MV-4-11 (cell line): ENCODE data around the gene HOXD11.

Source experiments
- DNase-seq: peaks from one replicate; lab custom pipeline; 2025; lab: John Stamatoyannopoulos, UW

The HOXD11 gene

GRCh38 chr2:176106581-176107539 is at the start of gene HOXD11:
HOXD11 (plus strand) TSS chr2:176107280; CDS start chr2:176107356, 76 bp downstream.
- DNase-seq, result no peak

GRCh38 chr2:176063958-176064357 is 43.1 kb upstream of the HOXD11 start:
- peak; percentile 11 for DNase-seq

GRCh38 chr2:176066645-176067588 is 40.2 kb upstream of the HOXD11 start:
- DNase-seq, result no peak

- DNase-seq, result no peak
Observed at GRCh38 chr2:176067589-176068418, 39.3 kb upstream of the HOXD11 start.

- no peak for DNase-seq
Observed at GRCh38 chr2:176068419-176068832, 38.7 kb upstream of the HOXD11 start.

GRCh38 chr2:176071330-176072291 is 35.5 kb upstream of the HOXD11 start:
- DNase-seq, result no peak

- no peak for DNase-seq
Observed at GRCh38 chr2:176072292-176072669, 34.8 kb upstream of the HOXD11 start.

- no peak for DNase-seq
Observed at GRCh38 chr2:176072951-176073904, 33.9 kb upstream of the HOXD11 start.

- no peak for DNase-seq
Observed at GRCh38 chr2:176074919-176075425, 32.1 kb upstream of the HOXD11 start.

- no peak for DNase-seq
Observed at GRCh38 chr2:176075481-176075880, 31.6 kb upstream of the HOXD11 start.

GRCh38 chr2:176076063-176076462 is 31.0 kb upstream of the HOXD11 start:
- no peak for DNase-seq

- DNase-seq, result no peak
Observed at GRCh38 chr2:176076796-176077195, 30.3 kb upstream of the HOXD11 start.

GRCh38 chr2:176078541-176079284 is 28.4 kb upstream of the HOXD11 start:
- DNase-seq, result no peak

GRCh38 chr2:176079285-176079830 is 27.7 kb upstream of the HOXD11 start:
- DNase-seq, result no peak

GRCh38 chr2:176079831-176080539 is 27.1 kb upstream of the HOXD11 start:
- DNase-seq, result no peak

- no peak for DNase-seq
Observed at GRCh38 chr2:176080540-176081375, 26.3 kb upstream of the HOXD11 start.
